GM21619 (cell line): ENCODE data around the gene RBM23.

Experiments
- ATAC-seq: cut with Tn5 transposase; IDR thresholded peaks from one replicate; pipeline ENCODE4 v1.9.1; 2021; ENCODE audit not compliant: unreplicated experiment

The RBM23 gene

GRCh38 chr14:22845821-22846625, 72.9 kb downstream of the RBM23 start:
- no peak for ATAC-seq

- no peak for ATAC-seq
Measured at GRCh38 chr14:22845103-22845394, 73.9 kb downstream of the RBM23 start.

- no peak for ATAC-seq
Measured at GRCh38 chr14:22844221-22845102, 74.5 kb downstream of the RBM23 start.
